WTC11 (cell line): ENCODE results near the gene JSRP1. TPM values are rescaled to one million over a fixed set of nuclear protein-coding genes. Genes with fewer than 3 reads are reported as not detected.

ENCODE experiments used
- ATAC-seq: fragments of 200-7000 bp; cut with Tn5 transposase; 2 replicates; pipeline ENCODE4 v1.10.0; 2021; ENCODE audit warnings: mild to moderate bottlenecking, moderate library complexity
- CTCF ChIA-PET: fragments of 300-600 bp; sonication (Branson Sonifier 250); formaldehyde crosslinking; loops from one replicate; lab custom pipeline; 2021; ENCODE audit warnings: antibody characterized with exemption; lab: Charles Lee
- POLR2A ChIA-PET: fragments of 350-600 bp; sonication (Branson Sonifier 250); formaldehyde crosslinking; loops from one replicate; lab custom pipeline; 2021; ENCODE audit warnings: antibody characterized with exemption; lab: Charles Lee
- DNase-seq: peaks from one replicate; pipeline ENCODE4 v3.0.0; 2021; ENCODE audit warnings: low spot score
- H3K27ac Mint-ChIP-seq: 2 replicates; pipeline ENCODE4 v1.8.0; 2021; ENCODE audit warnings: mixed read lengths
- H3K27me3 Mint-ChIP-seq: 2 replicates; pipeline ENCODE4 v1.8.0; 2021; ENCODE audit warnings: low read depth, mild to moderate bottlenecking, moderate library complexity, mixed read lengths
- H3K36me3 Mint-ChIP-seq: 2 replicates; pipeline ENCODE4 v1.8.0; 2021; ENCODE audit warnings: mixed read lengths
- H3K4me1 Mint-ChIP-seq: 2 replicates; pipeline ENCODE4 v1.8.0; 2022; ENCODE audit warnings: mixed read lengths
- H3K4me3 Mint-ChIP-seq: 2 replicates; pipeline ENCODE4 v1.8.0; 2021; ENCODE audit warnings: mild to moderate bottlenecking, moderate library complexity, mixed read lengths
- H3K9me3 Mint-ChIP-seq: 2 replicates; pipeline ENCODE4 v1.8.0; 2021; ENCODE audit warnings: mixed read lengths
- CREM ChIP-seq: sonication (generic); formaldehyde crosslinking; IDR thresholded peaks from 2 replicates; pipeline ENCODE4 v1.8.1; 2022; ENCODE audit warnings: mild to moderate bottlenecking, missing genetic modification reagents, moderate library complexity
- GABPB1 ChIP-seq: sonication (generic); formaldehyde crosslinking; IDR thresholded peaks from 2 replicates; pipeline ENCODE4 v1.8.1; 2023; ENCODE audit warnings: mild to moderate bottlenecking, missing genetic modification reagents
- JUN ChIP-seq: sonication (generic); formaldehyde crosslinking; IDR thresholded peaks from 2 replicates; pipeline ENCODE4 v1.8.0; 2023; ENCODE audit warnings: mild to moderate bottlenecking, missing genetic modification reagents
- KAT7 ChIP-seq: sonication (generic); formaldehyde crosslinking; IDR thresholded peaks from 2 replicates; pipeline ENCODE4 v1.8.1; 2023; ENCODE audit warnings: missing genetic modification reagents, mild to moderate bottlenecking, borderline replicate concordance
- OVOL2 ChIP-seq: fragments of 250-450 bp; sonication (Bioruptor Pico); IDR thresholded peaks from 2 replicates; pipeline ENCODE4 v1.9.0; 2021; ENCODE audit warnings: mild to moderate bottlenecking, borderline replicate concordance
- RELA ChIP-seq: sonication (generic); formaldehyde crosslinking; IDR thresholded peaks from 2 replicates; pipeline ENCODE4 v1.8.1; 2022; ENCODE audit warnings: missing genetic modification reagents, mild to moderate bottlenecking, borderline replicate concordance
- RORB ChIP-seq: fragments of 250-450 bp; sonication (Bioruptor Pico); IDR thresholded peaks from 2 replicates; pipeline ENCODE4 v1.9.0; 2021; ENCODE audit warnings: mild to moderate bottlenecking
- SMAD3 ChIP-seq: sonication (generic); formaldehyde crosslinking; IDR thresholded peaks from 2 replicates; pipeline ENCODE4 v1.8.0; 2022; ENCODE audit warnings: missing genetic modification reagents, mild to moderate bottlenecking, borderline replicate concordance
- TP53 ChIP-seq: sonication (generic); formaldehyde crosslinking; IDR thresholded peaks from 2 replicates; pipeline ENCODE4 v1.8.1; 2023; ENCODE audit warnings: mild to moderate bottlenecking, missing genetic modification reagents
- ZNF317 ChIP-seq: sonication (generic); formaldehyde crosslinking; IDR thresholded peaks from 2 replicates; pipeline ENCODE4 v1.8.1; 2023; ENCODE audit warnings: low read depth, mild to moderate bottlenecking, moderate library complexity, missing genetic modification reagents, borderline replicate concordance
- total RNA-seq: library from RNA; stranded (reverse); gene quantifications from 3 replicates; pipeline ENCODE4 v1.2.3, GENCODE V29; 2021
- TF ChIP-seq, protein P1 (sequence below): sonication (generic); formaldehyde crosslinking; IDR thresholded peaks from 2 replicates; pipeline ENCODE4 v1.8.1; 2022; ENCODE audit warnings: missing genetic modification reagents, borderline replicate concordance
- TF ChIP-seq, protein P2 (sequence below): sonication (generic); formaldehyde crosslinking; IDR thresholded peaks from 2 replicates; pipeline ENCODE4 v1.8.0; 2023; ENCODE audit warnings: missing genetic modification reagents, mild to moderate bottlenecking, borderline replicate concordance
- TF ChIP-seq, protein P3 (sequence below): sonication (generic); formaldehyde crosslinking; IDR thresholded peaks from 2 replicates; pipeline ENCODE4 v1.8.0; 2022; ENCODE audit warnings: mild to moderate bottlenecking, missing genetic modification reagents
- TF ChIP-seq, protein P4 (sequence below): sonication (generic); formaldehyde crosslinking; conservative IDR thresholded peaks from 2 replicates; pipeline ENCODE4 v1.8.1; 2023; ENCODE audit warnings: mild to moderate bottlenecking, low read depth, missing genetic modification reagents, moderate library complexity

Gene JSRP1
- total RNA-seq, 1 experiment from 2014 or later, result 0.33 TPM

DNA sequence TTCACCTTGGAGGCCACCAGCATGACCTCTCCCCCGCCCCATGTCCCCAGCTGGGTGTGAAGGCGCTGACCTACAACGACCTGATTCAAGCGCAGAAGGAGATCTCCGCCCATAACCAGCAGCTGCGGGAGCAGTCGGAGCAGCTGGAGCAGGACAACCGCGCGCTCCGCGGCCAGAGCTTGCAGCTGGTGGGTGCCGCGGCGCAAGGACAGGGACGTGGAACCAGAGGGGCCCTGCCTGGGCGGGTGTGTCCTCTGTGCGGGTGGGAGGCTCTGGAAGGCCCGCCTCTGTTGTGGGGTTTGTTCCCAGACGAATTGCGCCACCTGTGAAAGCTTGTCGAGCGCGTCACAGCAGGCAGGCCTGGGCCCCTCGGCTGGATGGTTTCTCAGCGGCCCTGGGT is 42.4 kb downstream of the JSRP1 start:
- TF ChIP-seq SMAD3 (CRISPR knock-in tag) (no peak), OVOL2 (CRISPR knock-in tag) (no peak)
- H3K27me3 Mint-ChIP-seq, result no peaks in the 10 kb centered on the region
- ATAC-seq (no peak), DNase-seq (no peak)
- POLR2A ChIA-PET, result no interaction called here
- H3K4me3 Mint-ChIP-seq, result no peak overlapping the region
- CTCF ChIA-PET, result interaction anchor here (0.9 to 2.2 kb wide), 3 partner anchors 15 to 103 kb away, joined by 3 to 13 read pairs (median 3); no protein-coding TSS in a partner anchor
- H3K9me3 Mint-ChIP-seq, result no peaks in the 10 kb centered on the region
- no peaks in the 10 kb centered on the region for H3K4me1 Mint-ChIP-seq
- H3K36me3 Mint-ChIP-seq, result peaks cover 40% of the 10 kb centered on the region
- H3K27ac Mint-ChIP-seq, result peak overlapping the region; percentile 41; the same call in 1 of the 2 replicates

DNA sequence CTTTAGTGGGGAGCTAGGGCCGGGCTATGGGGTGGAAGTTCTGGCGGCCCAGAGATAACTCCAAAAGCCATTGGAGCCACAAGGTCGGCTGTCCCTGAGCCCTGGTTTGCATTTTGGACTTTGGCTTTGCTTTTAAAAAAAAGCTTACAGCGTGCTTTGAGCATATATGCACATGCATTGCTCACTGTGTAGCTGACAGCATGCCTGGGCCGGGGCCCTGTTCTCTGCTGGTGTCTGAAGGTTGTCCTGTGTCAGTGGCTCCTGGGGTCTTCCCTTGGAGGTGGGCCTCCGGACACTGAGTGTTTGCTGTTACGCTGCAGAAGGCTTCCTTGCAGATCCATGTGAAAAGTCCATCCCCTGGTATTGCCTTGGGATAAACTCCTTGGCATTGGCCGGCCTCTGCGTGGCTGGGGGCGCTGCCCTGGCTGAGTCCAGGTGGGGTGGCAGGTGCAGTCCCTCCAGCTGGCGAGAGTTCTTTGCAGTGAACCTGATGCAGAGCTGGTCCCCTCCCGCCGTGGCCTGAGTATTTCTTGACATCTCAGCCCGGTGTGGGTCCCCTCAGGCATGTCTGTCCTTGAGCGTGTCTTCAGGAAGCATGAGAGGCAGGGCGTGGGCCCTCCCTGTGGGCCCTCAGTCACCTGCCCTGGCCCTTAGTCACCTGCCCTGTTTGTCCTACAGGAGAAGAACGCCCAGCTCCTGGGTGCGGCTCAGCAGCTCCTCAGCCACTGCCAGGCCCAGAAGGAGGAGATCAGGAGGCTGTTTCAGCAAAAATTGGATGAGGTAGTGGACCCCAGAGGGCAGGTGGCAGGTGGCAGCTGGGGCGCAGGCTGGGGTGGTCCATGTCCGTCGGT is 43.1 kb downstream of the JSRP1 start:
- ChIA-PET CTCF (interaction anchor here (0.9 to 2.2 kb wide), 3 partner anchors 14 to 102 kb away, joined by 3 to 13 read pairs (median 7); no protein-coding TSS in a partner anchor), POLR2A (no interaction called here)
- Mint-ChIP-seq H3K36me3 (peaks cover 40% of the 10 kb centered on the region), H3K4me3 (no peak overlapping the region), H3K27ac (peak overlapping the region; percentile 57; the same call in 1 of the 2 replicates), H3K27me3 (no peaks in the 10 kb centered on the region), H3K4me1 (no peaks in the 10 kb centered on the region), H3K9me3 (no peaks in the 10 kb centered on the region)
- TF ChIP-seq GABPB1 (CRISPR knock-in tag), result peak; percentile 36; the same call in 1 of the 2 replicates
- TF ChIP-seq KAT7 (CRISPR knock-in tag), result no peak
- no peak for DNase-seq
- ATAC-seq, result no peak

DNA sequence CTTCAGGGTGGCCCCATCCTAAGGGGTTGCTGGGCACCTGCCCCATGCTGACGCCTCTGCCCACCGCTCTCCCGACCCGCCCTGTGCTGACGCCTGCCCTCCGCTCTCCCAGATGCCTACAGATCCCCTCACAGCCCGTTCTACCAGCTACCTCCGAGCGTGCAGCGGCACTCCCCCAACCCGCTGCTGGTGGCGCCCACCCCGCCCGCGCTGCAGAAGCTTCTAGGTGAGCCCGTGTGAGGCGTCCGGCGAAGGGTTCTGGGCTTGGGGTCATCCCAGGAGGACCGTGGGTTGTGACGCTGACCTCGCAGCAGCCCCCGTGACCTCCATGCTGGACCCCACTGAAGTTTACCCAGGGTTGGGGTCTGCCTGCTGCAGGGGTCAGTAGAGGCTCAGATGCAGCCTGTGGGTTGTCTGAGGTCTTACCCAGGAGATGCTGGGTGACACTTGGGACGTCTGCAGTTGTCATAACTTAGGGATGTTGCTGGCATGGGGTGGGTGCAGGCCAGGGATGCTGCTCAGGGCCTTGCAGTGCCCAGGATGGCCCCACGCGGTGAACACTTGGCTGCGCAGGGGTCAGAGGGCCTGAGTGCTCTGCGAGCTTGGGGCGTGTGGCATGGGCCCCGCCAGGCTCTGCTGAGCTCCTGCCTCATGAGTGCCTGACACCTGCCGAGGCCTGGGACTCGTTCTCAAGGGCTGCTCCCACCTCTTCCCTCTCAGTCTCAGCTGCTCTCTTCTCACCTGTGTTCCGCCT is 45.1 kb downstream of the JSRP1 start:
- Mint-ChIP-seq H3K27me3 (no peaks in the 10 kb centered on the region), H3K36me3 (peaks cover 34% of the 10 kb centered on the region), H3K4me1 (no peaks in the 10 kb centered on the region), H3K27ac (peak overlapping the region; percentile 84; the same call in 1 of the 2 replicates), H3K9me3 (no peaks in the 10 kb centered on the region), H3K4me3 (no peak overlapping the region)
- DNase-seq (no peak), ATAC-seq (no peak)
- TF ChIP-seq, protein P1, sequence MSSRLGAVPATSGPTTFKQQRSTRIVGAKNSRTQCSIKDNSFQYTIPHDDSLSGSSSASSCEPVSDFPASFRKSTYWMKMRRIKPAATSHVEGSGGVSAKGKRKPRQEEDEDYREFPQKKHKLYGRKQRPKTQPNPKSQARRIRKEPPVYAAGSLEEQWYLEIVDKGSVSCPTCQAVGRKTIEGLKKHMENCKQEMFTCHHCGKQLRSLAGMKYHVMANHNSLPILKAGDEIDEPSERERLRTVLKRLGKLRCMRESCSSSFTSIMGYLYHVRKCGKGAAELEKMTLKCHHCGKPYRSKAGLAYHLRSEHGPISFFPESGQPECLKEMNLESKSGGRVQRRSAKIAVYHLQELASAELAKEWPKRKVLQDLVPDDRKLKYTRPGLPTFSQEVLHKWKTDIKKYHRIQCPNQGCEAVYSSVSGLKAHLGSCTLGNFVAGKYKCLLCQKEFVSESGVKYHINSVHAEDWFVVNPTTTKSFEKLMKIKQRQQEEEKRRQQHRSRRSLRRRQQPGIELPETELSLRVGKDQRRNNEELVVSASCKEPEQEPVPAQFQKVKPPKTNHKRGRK (CRISPR knock-in tag), result no peak
- TF ChIP-seq RORB (CRISPR knock-in tag) (no peak), CREM (CRISPR knock-in tag) (no peak), RELA (CRISPR knock-in tag) (no peak), JUN (CRISPR knock-in tag) (no peak), ZNF317 (CRISPR knock-in tag) (no peak), TP53 (CRISPR knock-in tag) (no peak)
- TF ChIP-seq, protein P2, sequence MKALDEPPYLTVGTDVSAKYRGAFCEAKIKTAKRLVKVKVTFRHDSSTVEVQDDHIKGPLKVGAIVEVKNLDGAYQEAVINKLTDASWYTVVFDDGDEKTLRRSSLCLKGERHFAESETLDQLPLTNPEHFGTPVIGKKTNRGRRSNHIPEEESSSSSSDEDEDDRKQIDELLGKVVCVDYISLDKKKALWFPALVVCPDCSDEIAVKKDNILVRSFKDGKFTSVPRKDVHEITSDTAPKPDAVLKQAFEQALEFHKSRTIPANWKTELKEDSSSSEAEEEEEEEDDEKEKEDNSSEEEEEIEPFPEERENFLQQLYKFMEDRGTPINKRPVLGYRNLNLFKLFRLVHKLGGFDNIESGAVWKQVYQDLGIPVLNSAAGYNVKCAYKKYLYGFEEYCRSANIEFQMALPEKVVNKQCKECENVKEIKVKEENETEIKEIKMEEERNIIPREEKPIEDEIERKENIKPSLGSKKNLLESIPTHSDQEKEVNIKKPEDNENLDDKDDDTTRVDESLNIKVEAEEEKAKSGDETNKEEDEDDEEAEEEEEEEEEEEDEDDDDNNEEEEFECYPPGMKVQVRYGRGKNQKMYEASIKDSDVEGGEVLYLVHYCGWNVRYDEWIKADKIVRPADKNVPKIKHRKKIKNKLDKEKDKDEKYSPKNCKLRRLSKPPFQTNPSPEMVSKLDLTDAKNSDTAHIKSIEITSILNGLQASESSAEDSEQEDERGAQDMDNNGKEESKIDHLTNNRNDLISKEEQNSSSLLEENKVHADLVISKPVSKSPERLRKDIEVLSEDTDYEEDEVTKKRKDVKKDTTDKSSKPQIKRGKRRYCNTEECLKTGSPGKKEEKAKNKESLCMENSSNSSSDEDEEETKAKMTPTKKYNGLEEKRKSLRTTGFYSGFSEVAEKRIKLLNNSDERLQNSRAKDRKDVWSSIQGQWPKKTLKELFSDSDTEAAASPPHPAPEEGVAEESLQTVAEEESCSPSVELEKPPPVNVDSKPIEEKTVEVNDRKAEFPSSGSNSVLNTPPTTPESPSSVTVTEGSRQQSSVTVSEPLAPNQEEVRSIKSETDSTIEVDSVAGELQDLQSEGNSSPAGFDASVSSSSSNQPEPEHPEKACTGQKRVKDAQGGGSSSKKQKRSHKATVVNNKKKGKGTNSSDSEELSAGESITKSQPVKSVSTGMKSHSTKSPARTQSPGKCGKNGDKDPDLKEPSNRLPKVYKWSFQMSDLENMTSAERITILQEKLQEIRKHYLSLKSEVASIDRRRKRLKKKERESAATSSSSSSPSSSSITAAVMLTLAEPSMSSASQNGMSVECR (CRISPR knock-in tag), result no peak
- TF ChIP-seq, protein P3, sequence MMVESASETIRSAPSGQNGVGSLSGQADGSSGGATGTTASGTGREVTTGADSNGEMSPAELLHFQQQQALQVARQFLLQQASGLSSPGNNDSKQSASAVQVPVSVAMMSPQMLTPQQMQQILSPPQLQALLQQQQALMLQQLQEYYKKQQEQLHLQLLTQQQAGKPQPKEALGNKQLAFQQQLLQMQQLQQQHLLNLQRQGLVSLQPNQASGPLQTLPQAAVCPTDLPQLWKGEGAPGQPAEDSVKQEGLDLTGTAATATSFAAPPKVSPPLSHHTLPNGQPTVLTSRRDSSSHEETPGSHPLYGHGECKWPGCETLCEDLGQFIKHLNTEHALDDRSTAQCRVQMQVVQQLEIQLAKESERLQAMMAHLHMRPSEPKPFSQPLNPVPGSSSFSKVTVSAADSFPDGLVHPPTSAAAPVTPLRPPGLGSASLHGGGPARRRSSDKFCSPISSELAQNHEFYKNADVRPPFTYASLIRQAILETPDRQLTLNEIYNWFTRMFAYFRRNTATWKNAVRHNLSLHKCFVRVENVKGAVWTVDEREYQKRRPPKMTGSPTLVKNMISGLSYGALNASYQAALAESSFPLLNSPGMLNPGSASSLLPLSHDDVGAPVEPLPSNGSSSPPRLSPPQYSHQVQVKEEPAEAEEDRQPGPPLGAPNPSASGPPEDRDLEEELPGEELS (CRISPR knock-in tag), result no peak
- TF ChIP-seq, protein P4, sequence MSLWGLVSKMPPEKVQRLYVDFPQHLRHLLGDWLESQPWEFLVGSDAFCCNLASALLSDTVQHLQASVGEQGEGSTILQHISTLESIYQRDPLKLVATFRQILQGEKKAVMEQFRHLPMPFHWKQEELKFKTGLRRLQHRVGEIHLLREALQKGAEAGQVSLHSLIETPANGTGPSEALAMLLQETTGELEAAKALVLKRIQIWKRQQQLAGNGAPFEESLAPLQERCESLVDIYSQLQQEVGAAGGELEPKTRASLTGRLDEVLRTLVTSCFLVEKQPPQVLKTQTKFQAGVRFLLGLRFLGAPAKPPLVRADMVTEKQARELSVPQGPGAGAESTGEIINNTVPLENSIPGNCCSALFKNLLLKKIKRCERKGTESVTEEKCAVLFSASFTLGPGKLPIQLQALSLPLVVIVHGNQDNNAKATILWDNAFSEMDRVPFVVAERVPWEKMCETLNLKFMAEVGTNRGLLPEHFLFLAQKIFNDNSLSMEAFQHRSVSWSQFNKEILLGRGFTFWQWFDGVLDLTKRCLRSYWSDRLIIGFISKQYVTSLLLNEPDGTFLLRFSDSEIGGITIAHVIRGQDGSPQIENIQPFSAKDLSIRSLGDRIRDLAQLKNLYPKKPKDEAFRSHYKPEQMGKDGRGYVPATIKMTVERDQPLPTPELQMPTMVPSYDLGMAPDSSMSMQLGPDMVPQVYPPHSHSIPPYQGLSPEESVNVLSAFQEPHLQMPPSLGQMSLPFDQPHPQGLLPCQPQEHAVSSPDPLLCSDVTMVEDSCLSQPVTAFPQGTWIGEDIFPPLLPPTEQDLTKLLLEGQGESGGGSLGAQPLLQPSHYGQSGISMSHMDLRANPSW (CRISPR knock-in tag), result no peak
- POLR2A ChIA-PET, result no interaction called here
- CTCF ChIA-PET, result interaction anchor here (1.4 to 1.8 kb wide), 2 partner anchors 12 to 55 kb away, joined by 4 to 7 read pairs; no protein-coding TSS in a partner anchor
